HPDE6-E6E7 (cell line): ENCODE data around the gene SMIM35.
A peak's percentile ranks its signal among the peaks of the same experiment; 100 is the strongest.

ENCODE experiments used
- DNase-seq: peaks from one replicate; pipeline ENCODE4 v3.0.0; 2011; ENCODE audit warnings: missing footprints; ENCODE audit errors: extremely low spot score

SMIM35 gene

GRCh38 chr11:118002541-118003423, 84.0 kb downstream of the SMIM35 start:
- no peak for DNase-seq

GRCh38 chr11:118002010-118002540, 84.7 kb downstream of the SMIM35 start:
- DNase-seq: no peak

- no peak for DNase-seq
Observed at GRCh38 chr11:118001494-118001971, 85.2 kb downstream of the SMIM35 start.

- no peak for DNase-seq
Observed at GRCh38 chr11:118000850-118001228, 85.9 kb downstream of the SMIM35 start.

- DNase-seq: no peak
Observed at GRCh38 chr11:118000067-118000849, 86.5 kb downstream of the SMIM35 start.

- no peak for DNase-seq
Observed at GRCh38 chr11:117999354-117999993, 87.3 kb downstream of the SMIM35 start.

GRCh38 chr11:117998664-117999353, 88.0 kb downstream of the SMIM35 start:
- DNase-seq: no peak

- DNase-seq: no peak
Observed at GRCh38 chr11:117997823-117998579, 88.8 kb downstream of the SMIM35 start.

- no peak for DNase-seq
Observed at GRCh38 chr11:117997406-117997805, 89.4 kb downstream of the SMIM35 start.

GRCh38 chr11:117996058-117996457, 90.7 kb downstream of the SMIM35 start:
- no peak for DNase-seq

GRCh38 chr11:117995472-117995871, 91.3 kb downstream of the SMIM35 start:
- DNase-seq: no peak

GRCh38 chr11:117993988-117994745, 92.6 kb downstream of the SMIM35 start:
- DNase-seq: no peak

GRCh38 chr11:117992620-117993019, 94.1 kb downstream of the SMIM35 start:
- no peak for DNase-seq

- no peak for DNase-seq
Observed at GRCh38 chr11:117992136-117992535, 94.6 kb downstream of the SMIM35 start.

- no peak for DNase-seq
Observed at GRCh38 chr11:117989351-117990102, 97.2 kb downstream of the SMIM35 start.

GRCh38 chr11:117986981-117987574, 99.7 kb downstream of the SMIM35 start:
- no peak for DNase-seq

- DNase-seq: peak; percentile 64
Observed at GRCh38 chr11:117985953-117986887, 100.5 kb downstream of the SMIM35 start, which contains the start of gene IL10RA. TSS of gene IL10RA (plus strand) at chr11:117986394. CDS start at chr11:117986468, 74 bp downstream.
